Neural crest cell (in vitro differentiated cells): Measurements from ENCODE around the gene CT45A10. TPM values are rescaled to one million over a fixed set of nuclear protein-coding genes. Genes with fewer than 3 reads are reported as not detected.

ENCODE experiments used
- total RNA-seq: library from RNA; stranded (reverse); gene quantifications from 2 replicates; pipeline ENCODE4 v1.2.1, GENCODE V29; 2021

Gene CT45A10
- total RNA-seq, 1 donor from 2014 or later = not detected

Other genes with a start within 250 kb of the CT45A10 start
- gene CT45A1, start 179.8 kb downstream of the CT45A10 start, total RNA-seq = not detected in 2 replicates
- gene CT45A3, start 125.3 kb downstream of the CT45A10 start, total RNA-seq = not detected in 2 replicates
- gene CT45A5, start 107.9 kb downstream of the CT45A10 start, total RNA-seq = not detected in 2 replicates
- gene CT45A6, start 90.7 kb downstream of the CT45A10 start, total RNA-seq = not detected in 2 replicates
- not detected in 2 replicates for gene CT45A2, start 73.4 kb downstream of the CT45A10 start, total RNA-seq
- not detected in 2 replicates for gene CT45A7, start 56.2 kb downstream of the CT45A10 start, total RNA-seq
- not detected in 2 replicates for gene CT45A8, start 38.9 kb downstream of the CT45A10 start, total RNA-seq
- gene CT45A9, start 21.6 kb downstream of the CT45A10 start, total RNA-seq = not detected in 2 replicates
- gene SAGE1, start 272 bp upstream of the CT45A10 start, total RNA-seq = not detected in 2 replicates
- gene MMGT1, start 80.5 kb upstream of the CT45A10 start, total RNA-seq = 19.3 and 21.0 TPM in 2 replicates
- 18.5 and 19.0 TPM in 2 replicates for gene SLC9A6, start 92.0 kb upstream of the CT45A10 start, total RNA-seq